Stimulated activated CD8-positive, alpha-beta memory T cell treated with anti-CD3 and anti-CD28 coated beads, Interleukin-4, amount 100 ng/mL, for 24 hours (primary cell): ENCODE measurements around the gene TBCD.

Source experiments
- DNase-seq: peaks from one replicate; pipeline ENCODE4 v3.0.0-alpha.2; 2020; ENCODE audit warnings: low read depth

Gene TBCD

GRCh38 chr17:82791532-82791931, 39.7 kb downstream of the TBCD start:
- DNase-seq, result no peak

- no peak for DNase-seq
Measured at GRCh38 chr17:82793974-82794630, 42.2 kb downstream of the TBCD start.

- no peak for DNase-seq
Measured at GRCh38 chr17:82794781-82795482, 43.1 kb downstream of the TBCD start.

GRCh38 chr17:82795615-82796014, 43.8 kb downstream of the TBCD start:
- DNase-seq, result no peak

- DNase-seq, result no peak
Measured at GRCh38 chr17:82797061-82797460, 45.2 kb downstream of the TBCD start.

GRCh38 chr17:82798752-82799151, 46.9 kb downstream of the TBCD start:
- DNase-seq, result no peak

- no peak for DNase-seq
Measured at GRCh38 chr17:82799591-82799990, 47.7 kb downstream of the TBCD start.

GRCh38 chr17:82800885-82801284, 49.0 kb downstream of the TBCD start:
- no peak for DNase-seq

- DNase-seq, result no peak
Measured at GRCh38 chr17:82801377-82801970, 49.6 kb downstream of the TBCD start.

GRCh38 chr17:82802075-82802780, 50.4 kb downstream of the TBCD start:
- DNase-seq, result no peak

GRCh38 chr17:82803185-82803584, 51.3 kb downstream of the TBCD start:
- DNase-seq, result no peak

- DNase-seq, result no peak
Measured at GRCh38 chr17:82803606-82804005, 51.7 kb downstream of the TBCD start.

GRCh38 chr17:82804442-82805191, 52.8 kb downstream of the TBCD start:
- no peak for DNase-seq

- no peak for DNase-seq
Measured at GRCh38 chr17:82805254-82805653, 53.4 kb downstream of the TBCD start.

- no peak for DNase-seq
Measured at GRCh38 chr17:82805823-82806222, 54.0 kb downstream of the TBCD start.

GRCh38 chr17:82806645-82807044, 54.8 kb downstream of the TBCD start:
- no peak for DNase-seq

GRCh38 chr17:82807101-82807500, 55.2 kb downstream of the TBCD start:
- no peak for DNase-seq

GRCh38 chr17:82807562-82807961, 55.7 kb downstream of the TBCD start:
- no peak for DNase-seq

GRCh38 chr17:82808006-82808405, 56.1 kb downstream of the TBCD start:
- no peak for DNase-seq

GRCh38 chr17:82808921-82809905, 57.3 kb downstream of the TBCD start:
- DNase-seq, result no peak
